Stimulated activated memory B cell treated with anti-CD40 and anti-IgM and Interleukin-4, amounts not matched to agents 10 μg/mL and 1 μg/mL and 100 μg/mL, for 72 hours (primary cell): ENCODE results near the gene PIK3CD.
"Not testable (repeated sequence)": the region's sequence is repeated elsewhere in the genome, so short reads cannot be mapped to it uniquely, and the experiment has no call there.

ENCODE experiments used
- ATAC-seq: fragments of 150-1000 bp; cut with Tn5 transposase; 2 replicates; pipeline ENCODE4 v1.10.0; 2021
- H3K27ac Mint-ChIP-seq: one replicate; pipeline ENCODE4 v1.8.0; 2022; ENCODE audit warnings: mild to moderate bottlenecking, mixed read lengths
- H3K27me3 Mint-ChIP-seq: one replicate; pipeline ENCODE4 v1.8.0; 2022; ENCODE audit warnings: mixed read lengths
- H3K36me3 Mint-ChIP-seq: one replicate; pipeline ENCODE4 v1.8.0; 2022; ENCODE audit warnings: mixed read lengths
- H3K4me1 Mint-ChIP-seq: one replicate; pipeline ENCODE4 v1.8.0; 2022; ENCODE audit warnings: mixed read lengths
- H3K4me3 Mint-ChIP-seq: one replicate; pipeline ENCODE4 v1.8.0; 2022; ENCODE audit warnings: mild to moderate bottlenecking, moderate library complexity, mixed read lengths
- H3K9me3 Mint-ChIP-seq: one replicate; pipeline ENCODE4 v1.8.0; 2022; ENCODE audit warnings: mixed read lengths

Gene PIK3CD

GRCh38 chr1:9612871-9613624 is 38.5 kb upstream of the PIK3CD start:
- Mint-ChIP-seq H3K4me3 (no peak overlapping the region), H3K4me1 (no peaks in the 10 kb centered on the region), H3K27me3 (no peaks in the 10 kb centered on the region), H3K36me3 (peaks cover 30% of the 10 kb centered on the region), H3K9me3 (no peaks in the 10 kb centered on the region), H3K27ac (no peak overlapping the region)
- no peak for ATAC-seq

- H3K36me3 Mint-ChIP-seq, result peaks cover 30% of the 10 kb centered on the region
- no peak for ATAC-seq
- H3K27ac Mint-ChIP-seq, result no peak overlapping the region
Observed at GRCh38 chr1:9613625-9614299, 37.8 kb upstream of the PIK3CD start.

GRCh38 chr1:9615316-9616063 is 36.0 kb upstream of the PIK3CD start:
- Mint-ChIP-seq H3K27me3 (no peaks in the 10 kb centered on the region), H3K4me3 (no peak overlapping the region), H3K27ac (no peak overlapping the region), H3K9me3 (no peaks in the 10 kb centered on the region), H3K36me3 (peaks cover 24% of the 10 kb centered on the region), H3K4me1 (no peaks in the 10 kb centered on the region)
- ATAC-seq, result peak; percentile 80

More at GRCh38 chr1:9613625-9614299, 37.8 kb upstream of the PIK3CD start:
- Mint-ChIP-seq H3K4me3 (no peak overlapping the region), H3K9me3 (no peaks in the 10 kb centered on the region), H3K27me3 (no peaks in the 10 kb centered on the region), H3K4me1 (no peaks in the 10 kb centered on the region)

- Mint-ChIP-seq H3K9me3 (no peaks in the 10 kb centered on the region), H3K36me3 (peaks cover under 1% of the 10 kb centered on the region), H3K4me3 (no peak overlapping the region), H3K27me3 (no peaks in the 10 kb centered on the region), H3K27ac (no peak overlapping the region), H3K4me1 (peaks cover 4% of the 10 kb centered on the region)
- ATAC-seq, result no peak
Observed at GRCh38 chr1:9618909-9619679, 32.4 kb upstream of the PIK3CD start.

- H3K27ac Mint-ChIP-seq, result no peak overlapping the region
- H3K4me3 Mint-ChIP-seq, result no peak overlapping the region
- no peaks in the 10 kb centered on the region for H3K27me3 Mint-ChIP-seq
- no peak for ATAC-seq
- H3K36me3 Mint-ChIP-seq, result no peaks in the 10 kb centered on the region
- peaks cover 20% of the 10 kb centered on the region for H3K4me1 Mint-ChIP-seq
- H3K9me3 Mint-ChIP-seq, result no peaks in the 10 kb centered on the region
Observed at GRCh38 chr1:9621032-9621431, 30.5 kb upstream of the PIK3CD start.

- no peak for ATAC-seq
- no peak overlapping the region for H3K27ac Mint-ChIP-seq
- H3K36me3 Mint-ChIP-seq, result no peaks in the 10 kb centered on the region
- peaks cover 45% of the 10 kb centered on the region for H3K4me1 Mint-ChIP-seq
- H3K27me3 Mint-ChIP-seq, result no peaks in the 10 kb centered on the region
- no peak overlapping the region for H3K4me3 Mint-ChIP-seq
- no peaks in the 10 kb centered on the region for H3K9me3 Mint-ChIP-seq
Observed at GRCh38 chr1:9624081-9624480, 27.4 kb upstream of the PIK3CD start.

GRCh38 chr1:9625030-9625429 is 26.5 kb upstream of the PIK3CD start:
- not testable (repeated sequence) for H3K27me3 Mint-ChIP-seq, ATAC-seq, H3K9me3 Mint-ChIP-seq, H3K4me3 Mint-ChIP-seq, H3K36me3 Mint-ChIP-seq
- Mint-ChIP-seq H3K27ac (peak overlapping the region; percentile 87), H3K4me1 (peaks cover 54% of the 10 kb centered on the region)

GRCh38 chr1:9626201-9626608 is 25.3 kb upstream of the PIK3CD start:
- peaks cover 7% of the 10 kb centered on the region for H3K36me3 Mint-ChIP-seq
- no peaks in the 10 kb centered on the region for H3K27me3 Mint-ChIP-seq
- peak; percentile 62 for ATAC-seq
- H3K4me3 Mint-ChIP-seq, result peak overlapping the region; percentile 54
- peak overlapping the region; percentile 87 for H3K27ac Mint-ChIP-seq
- H3K4me1 Mint-ChIP-seq, result peaks cover 66% of the 10 kb centered on the region
- H3K9me3 Mint-ChIP-seq, result no peaks in the 10 kb centered on the region

- no peaks in the 10 kb centered on the region for H3K9me3 Mint-ChIP-seq
- peaks cover 10% of the 10 kb centered on the region for H3K36me3 Mint-ChIP-seq
- peak overlapping the region; percentile 87 for H3K27ac Mint-ChIP-seq
- ATAC-seq, result peak; percentile 73
- peaks cover 83% of the 10 kb centered on the region for H3K4me1 Mint-ChIP-seq
- peak overlapping the region; percentile 94 for H3K4me3 Mint-ChIP-seq
- H3K27me3 Mint-ChIP-seq, result no peaks in the 10 kb centered on the region
Observed at GRCh38 chr1:9628541-9629444, 22.7 kb upstream of the PIK3CD start.

- Mint-ChIP-seq H3K27me3 (no peaks in the 10 kb centered on the region), H3K4me3 (peak overlapping the region; percentile 94), H3K27ac (peak overlapping the region; percentile 87), H3K36me3 (peaks cover 18% of the 10 kb centered on the region), H3K4me1 (peaks cover 83% of the 10 kb centered on the region), H3K9me3 (no peaks in the 10 kb centered on the region)
- peak; percentile 73 for ATAC-seq
Observed at GRCh38 chr1:9629445-9630201, 21.9 kb upstream of the PIK3CD start.

- ATAC-seq, result no peak
- H3K9me3 Mint-ChIP-seq, result no peaks in the 10 kb centered on the region
- peak overlapping the region; percentile 87 for H3K27ac Mint-ChIP-seq
- H3K27me3 Mint-ChIP-seq, result no peaks in the 10 kb centered on the region
- H3K4me3 Mint-ChIP-seq, result peak overlapping the region; percentile 94
- H3K36me3 Mint-ChIP-seq, result peaks cover 27% of the 10 kb centered on the region
- peaks cover 85% of the 10 kb centered on the region for H3K4me1 Mint-ChIP-seq
Observed at GRCh38 chr1:9630331-9631111, 21.0 kb upstream of the PIK3CD start.

GRCh38 chr1:9631613-9632012 is 19.9 kb upstream of the PIK3CD start:
- Mint-ChIP-seq H3K27me3 (no peaks in the 10 kb centered on the region), H3K36me3 (peaks cover 35% of the 10 kb centered on the region), H3K9me3 (no peaks in the 10 kb centered on the region), H3K4me3 (peak overlapping the region; percentile 94), H3K4me1 (peaks cover 79% of the 10 kb centered on the region), H3K27ac (peak overlapping the region; percentile 87)
- no peak for ATAC-seq

- no peak for ATAC-seq
- Mint-ChIP-seq H3K4me1 (peaks cover 73% of the 10 kb centered on the region), H3K27ac (no peak overlapping the region), H3K4me3 (no peak overlapping the region), H3K36me3 (peaks cover 51% of the 10 kb centered on the region), H3K27me3 (no peaks in the 10 kb centered on the region), H3K9me3 (no peaks in the 10 kb centered on the region)
Observed at GRCh38 chr1:9633493-9633892, 18.0 kb upstream of the PIK3CD start.
